ENCODE measurements around the gene LRMDA. TPM values are rescaled to one million over a fixed set of nuclear protein-coding genes. Genes with fewer than 3 reads are reported as not detected.

The LRMDA gene
- total and polyA plus RNA-seq, 2 of the 4 experiments (the other 2 are of a cell fraction), result 0.07 TPM; not detected in 1

DNA sequence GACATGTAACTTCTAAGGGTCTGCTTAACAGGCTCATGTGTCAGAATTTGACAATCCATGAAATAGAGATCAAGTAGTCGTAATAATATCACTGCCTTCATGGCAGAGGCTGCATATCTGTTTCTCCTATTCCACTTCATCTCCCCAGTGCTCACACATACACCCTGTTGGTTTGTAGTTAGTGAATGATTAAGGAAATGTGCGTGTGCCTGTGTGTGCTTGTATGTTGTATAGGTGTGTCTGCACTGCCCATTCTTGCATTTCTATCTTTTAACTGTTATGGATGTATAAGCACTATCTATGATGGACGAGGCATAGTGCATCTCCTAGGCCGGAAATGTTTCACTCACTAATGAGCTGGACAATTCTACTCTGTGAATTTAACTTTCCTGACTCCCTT, 985.2 kb downstream of the LRMDA start:
- no TSS peak for BruUV-seq (replicated peaks)
- no peak overlapping the region for H2BK5ac ChIP-seq (ENCODE audit: low read depth, low read length, poor library complexity, severe bottlenecking)
- H2BK15ac ChIP-seq (ENCODE audit: low read depth, low read length), result no peak overlapping the region
- H3K4ac ChIP-seq (ENCODE audit: low read depth, low read length), result no peak overlapping the region
- no peak overlapping the region for H2AK9ac ChIP-seq (replicated peaks; ENCODE audit: low read depth, low read length, poor library complexity)
- no peak overlapping the region for H2AK5ac ChIP-seq (ENCODE audit: low read depth, low read length)
- intact Hi-C loops (cut with micrococcal nuclease), result no loop called here
- H3K27me3 ChIP-seq (ENCODE audit: control insufficient read depth, insufficient read depth, low read length), result no peaks in the 10 kb centered on the region
- no peaks in the 10 kb centered on the region for H3K9me1 ChIP-seq (ENCODE audit: insufficient read depth, low read length)
- no peak overlapping the region for H3K4me2 ChIP-seq (ENCODE audit: low read depth, low read length)
- H3K56ac ChIP-seq (ENCODE audit: extremely low read depth, insufficient read depth, low read length), result no peak overlapping the region
- H3K4me3 ChIP-seq (ENCODE audit: insufficient read depth, low read depth, low read length), result no peak overlapping the region
- no peaks in the 10 kb centered on the region for H4K20me1 ChIP-seq (ENCODE audit: insufficient read depth, low read length)
- no peak overlapping the region for H2BK120ac ChIP-seq (ENCODE audit: low read depth, low read length)
- no peak overlapping the region for H3K18ac ChIP-seq (ENCODE audit: low read depth, low read length)
- H3K23ac ChIP-seq (ENCODE audit: low read depth, low read length), result no peak overlapping the region
- H3K4me1 ChIP-seq (ENCODE audit: control insufficient read depth, insufficient read depth, low read length), result no peaks in the 10 kb centered on the region
- H3K9ac ChIP-seq (ENCODE audit: low read depth, low read length), result no peak overlapping the region
- H4K91ac ChIP-seq (ENCODE audit: insufficient read depth, low read depth, low read length), result no peak overlapping the region
- H3K27ac ChIP-seq (ENCODE audit: insufficient read depth, low read length), result no peak overlapping the region
- no peak for ATAC-seq (ENCODE audit: low read depth)
- no peak overlapping the region for H2BK20ac ChIP-seq (ENCODE audit: low read depth, low read length)
- in situ Hi-C loops (cut with MboI; ENCODE audit: low sequenced_read_pairs), result no loop called here
- no peaks in the 10 kb centered on the region for H3K79me1 ChIP-seq (ENCODE audit: low read depth in 1 of 2, low read length in 2 of 2)
- CTCF ChIA-PET, result no interaction called here
- H4K8ac ChIP-seq (ENCODE audit: low read depth in 2 of 2, low read length in 2 of 2), result no peak overlapping the region
- no peak overlapping the region for H4K5ac ChIP-seq (ENCODE audit: low read depth, low read length)
- no peak overlapping the region for H3K14ac ChIP-seq (replicated peaks; ENCODE audit: low read depth, low read length)
- WGBS, 2 experiments (ENCODE audit: extremely low coverage in 2 of 2, insufficient read length in 1 of 2), result no CpG with 5 or more reads among the region's 4 CpGs
- no peak for TF ChIP-seq RFX5 (IDR thresholded peaks at IDR 0.05; ENCODE audit: low read depth, low read length)
- TF ChIP-seq, protein P1, sequence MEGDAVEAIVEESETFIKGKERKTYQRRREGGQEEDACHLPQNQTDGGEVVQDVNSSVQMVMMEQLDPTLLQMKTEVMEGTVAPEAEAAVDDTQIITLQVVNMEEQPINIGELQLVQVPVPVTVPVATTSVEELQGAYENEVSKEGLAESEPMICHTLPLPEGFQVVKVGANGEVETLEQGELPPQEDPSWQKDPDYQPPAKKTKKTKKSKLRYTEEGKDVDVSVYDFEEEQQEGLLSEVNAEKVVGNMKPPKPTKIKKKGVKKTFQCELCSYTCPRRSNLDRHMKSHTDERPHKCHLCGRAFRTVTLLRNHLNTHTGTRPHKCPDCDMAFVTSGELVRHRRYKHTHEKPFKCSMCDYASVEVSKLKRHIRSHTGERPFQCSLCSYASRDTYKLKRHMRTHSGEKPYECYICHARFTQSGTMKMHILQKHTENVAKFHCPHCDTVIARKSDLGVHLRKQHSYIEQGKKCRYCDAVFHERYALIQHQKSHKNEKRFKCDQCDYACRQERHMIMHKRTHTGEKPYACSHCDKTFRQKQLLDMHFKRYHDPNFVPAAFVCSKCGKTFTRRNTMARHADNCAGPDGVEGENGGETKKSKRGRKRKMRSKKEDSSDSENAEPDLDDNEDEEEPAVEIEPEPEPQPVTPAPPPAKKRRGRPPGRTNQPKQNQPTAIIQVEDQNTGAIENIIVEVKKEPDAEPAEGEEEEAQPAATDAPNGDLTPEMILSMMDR (conservative IDR thresholded peaks at IDR 0.05; ENCODE audit: low read depth, low read length), result no peak
- TF ChIP-seq FOS (IDR thresholded peaks at IDR 0.05; ENCODE audit: low read depth, low read length), result no peak
- no peak for TF ChIP-seq RAD21 (IDR thresholded peaks at IDR 0.05; ENCODE audit: low read length)
- no peak for TF ChIP-seq RCOR1 (IDR thresholded peaks at IDR 0.05; ENCODE audit: insufficient replicate concordance, low read length)
- no peak for TF ChIP-seq MXI1 (IDR thresholded peaks at IDR 0.05; ENCODE audit: borderline replicate concordance, low read depth, low read length)
- no peak for TF ChIP-seq MAFK (IDR thresholded peaks at IDR 0.05; ENCODE audit: low read depth, low read length)
- TF ChIP-seq, protein P2, sequence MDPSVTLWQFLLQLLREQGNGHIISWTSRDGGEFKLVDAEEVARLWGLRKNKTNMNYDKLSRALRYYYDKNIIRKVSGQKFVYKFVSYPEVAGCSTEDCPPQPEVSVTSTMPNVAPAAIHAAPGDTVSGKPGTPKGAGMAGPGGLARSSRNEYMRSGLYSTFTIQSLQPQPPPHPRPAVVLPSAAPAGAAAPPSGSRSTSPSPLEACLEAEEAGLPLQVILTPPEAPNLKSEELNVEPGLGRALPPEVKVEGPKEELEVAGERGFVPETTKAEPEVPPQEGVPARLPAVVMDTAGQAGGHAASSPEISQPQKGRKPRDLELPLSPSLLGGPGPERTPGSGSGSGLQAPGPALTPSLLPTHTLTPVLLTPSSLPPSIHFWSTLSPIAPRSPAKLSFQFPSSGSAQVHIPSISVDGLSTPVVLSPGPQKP (IDR thresholded peaks at IDR 0.05; ENCODE audit: borderline replicate concordance, low read depth, low read length), result no peak
- TF ChIP-seq CHD1 (IDR thresholded peaks at IDR 0.05; ENCODE audit: low read depth, low read length), result no peak
- TF ChIP-seq POLR2A (IDR thresholded peaks at IDR 0.05; ENCODE audit: low read depth, low read length), result no peak
- no peak for TF ChIP-seq NFE2L2 (IDR thresholded peaks at IDR 0.05; ENCODE audit: low read depth, low read length)
- TF ChIP-seq CEBPB (IDR thresholded peaks at IDR 0.05; ENCODE audit: low read depth, low read length), result no peak
- no peak for TF ChIP-seq MAZ (IDR thresholded peaks at IDR 0.05; ENCODE audit: borderline replicate concordance, low read depth, low read length)
- no peak for TF ChIP-seq BHLHE40 (IDR thresholded peaks at IDR 0.05; ENCODE audit: low read depth, low read length)
- TF ChIP-seq, protein P3, sequence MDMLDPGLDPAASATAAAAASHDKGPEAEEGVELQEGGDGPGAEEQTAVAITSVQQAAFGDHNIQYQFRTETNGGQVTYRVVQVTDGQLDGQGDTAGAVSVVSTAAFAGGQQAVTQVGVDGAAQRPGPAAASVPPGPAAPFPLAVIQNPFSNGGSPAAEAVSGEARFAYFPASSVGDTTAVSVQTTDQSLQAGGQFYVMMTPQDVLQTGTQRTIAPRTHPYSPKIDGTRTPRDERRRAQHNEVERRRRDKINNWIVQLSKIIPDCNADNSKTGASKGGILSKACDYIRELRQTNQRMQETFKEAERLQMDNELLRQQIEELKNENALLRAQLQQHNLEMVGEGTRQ (IDR thresholded peaks at IDR 0.05; ENCODE audit: low read depth, low read length), result no peak
- no peak for TF ChIP-seq SMC3 (IDR thresholded peaks at IDR 0.05; ENCODE audit: low read depth, low read length)
- H3K36me3 ChIP-seq (ENCODE audit: control insufficient read depth, insufficient read depth, low read length), result no peaks in the 10 kb centered on the region
- H2AFZ ChIP-seq (replicated peaks; ENCODE audit: low read length, poor library complexity), result no peak overlapping the region
- POLR2A ChIA-PET (ENCODE audit: unreplicated experiment), result no interaction called here
- H3K9me3 ChIP-seq (ENCODE audit: control insufficient read depth, insufficient read depth, low read length), result no peaks in the 10 kb centered on the region; the same call in 1 of the 2 replicates
- DNase-seq, result no peak
- dilution Hi-C loops (cut with HindIII; ENCODE audit: low sequenced_read_pairs, unreplicated experiment), result no loop called here

Measured in IMR-90 (cell line).